Activated naive CD4-positive, alpha-beta T cell treated with Interleukin-2 at 50 U/mL for 16 hours (primary cell): ENCODE results near the gene CD81.
A peak's percentile ranks its signal among the peaks of the same experiment; 100 is the strongest.

Experiments
- DNase-seq: peaks from one replicate; pipeline ENCODE4 v3.0.0-alpha.2; 2020

The CD81 gene

DNA sequence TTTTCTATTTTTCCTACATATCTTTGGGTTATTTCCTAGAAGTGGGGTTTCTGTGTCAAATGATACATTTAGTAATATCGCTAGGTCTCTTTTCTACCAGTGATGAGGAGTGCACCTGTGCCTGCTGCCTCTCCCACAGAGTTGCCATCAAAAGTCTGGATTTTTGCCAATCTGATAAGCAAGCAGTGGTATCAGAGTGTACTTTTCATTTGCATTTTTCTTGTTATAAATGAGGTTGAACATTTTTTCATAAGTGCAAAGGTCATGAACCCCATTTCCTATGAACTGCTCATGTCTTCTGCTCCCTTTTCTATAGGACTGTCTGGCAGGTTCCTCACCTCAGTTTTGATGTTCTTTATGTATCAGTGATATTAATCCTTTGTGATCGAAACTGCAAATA lies 65.5 kb downstream of the CD81 start:
- no peak for DNase-seq

DNA sequence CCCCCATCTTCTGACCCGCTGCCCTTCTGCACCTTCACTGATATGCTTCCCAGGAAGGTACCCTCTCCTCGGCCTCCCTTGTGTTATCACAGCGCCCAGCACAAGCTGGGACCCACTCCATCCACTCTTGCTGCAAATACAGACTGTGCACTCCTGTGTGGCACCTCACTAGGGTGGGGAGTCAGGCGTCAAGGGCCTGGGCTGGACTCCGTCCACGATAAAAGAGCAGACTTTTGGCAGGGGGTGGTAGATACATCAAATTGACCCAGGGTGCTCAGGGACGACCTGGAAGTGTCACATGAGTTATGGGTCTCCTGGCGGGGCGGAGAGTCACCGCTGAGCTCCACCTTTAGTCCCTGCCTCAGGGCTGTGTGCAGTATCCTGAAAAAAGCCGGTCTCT lies 66.3 kb downstream of the CD81 start:
- no peak for DNase-seq

DNA sequence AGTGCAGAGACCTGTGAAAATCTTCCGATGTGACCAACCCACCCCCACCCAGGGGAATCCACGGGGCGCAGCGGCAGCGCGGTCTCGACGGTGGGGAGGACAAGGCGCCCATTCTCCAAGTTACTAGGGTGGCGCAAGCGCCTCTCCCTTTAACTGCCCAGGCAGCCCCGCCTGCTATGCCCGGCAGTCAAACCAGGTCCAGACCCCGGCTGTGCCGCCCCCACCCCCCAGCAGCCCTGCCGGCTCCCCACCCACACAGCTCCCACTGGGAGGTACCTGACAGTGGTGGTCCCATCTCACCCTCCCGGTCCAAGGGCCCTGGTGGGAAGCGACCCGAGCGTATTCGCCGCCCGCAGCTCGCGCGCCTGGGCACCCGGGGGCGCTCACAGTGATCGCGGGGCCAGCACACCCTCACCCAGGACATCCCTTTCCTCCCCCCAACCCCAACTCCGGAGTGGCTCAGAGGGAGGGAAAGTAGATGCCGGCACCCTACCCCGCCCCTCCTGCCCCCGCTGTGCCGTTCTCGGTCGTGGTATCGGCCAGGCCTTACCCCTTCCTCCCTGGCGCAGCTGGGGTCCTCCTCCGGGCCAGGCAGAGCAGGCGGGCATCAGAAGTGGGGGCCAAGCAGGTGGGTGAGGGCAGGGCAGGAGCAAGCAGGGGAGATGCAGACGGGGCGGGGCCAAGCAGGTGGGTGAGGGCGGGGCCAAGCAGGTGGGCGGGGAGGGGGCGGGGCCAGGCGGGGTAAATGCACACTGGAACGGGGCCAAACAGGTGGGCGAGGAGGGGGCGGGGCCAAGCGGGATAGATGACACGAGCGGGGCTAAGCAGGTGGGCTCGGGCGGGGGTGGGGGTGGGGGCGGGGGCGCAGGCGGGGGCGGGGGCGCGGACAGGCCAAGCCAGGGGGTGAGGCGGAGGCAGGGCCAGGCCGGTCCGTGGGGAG lies 67.0 kb downstream of the CD81 start, which contains the start of gene TRPM5:
Gene TRPM5, minus strand, starts transcription at position 634 of the 940 bp plus-strand sequence. CDS start 21,478 bp downstream, outside the sequence.
- DNase-seq: peak; percentile 76

DNA sequence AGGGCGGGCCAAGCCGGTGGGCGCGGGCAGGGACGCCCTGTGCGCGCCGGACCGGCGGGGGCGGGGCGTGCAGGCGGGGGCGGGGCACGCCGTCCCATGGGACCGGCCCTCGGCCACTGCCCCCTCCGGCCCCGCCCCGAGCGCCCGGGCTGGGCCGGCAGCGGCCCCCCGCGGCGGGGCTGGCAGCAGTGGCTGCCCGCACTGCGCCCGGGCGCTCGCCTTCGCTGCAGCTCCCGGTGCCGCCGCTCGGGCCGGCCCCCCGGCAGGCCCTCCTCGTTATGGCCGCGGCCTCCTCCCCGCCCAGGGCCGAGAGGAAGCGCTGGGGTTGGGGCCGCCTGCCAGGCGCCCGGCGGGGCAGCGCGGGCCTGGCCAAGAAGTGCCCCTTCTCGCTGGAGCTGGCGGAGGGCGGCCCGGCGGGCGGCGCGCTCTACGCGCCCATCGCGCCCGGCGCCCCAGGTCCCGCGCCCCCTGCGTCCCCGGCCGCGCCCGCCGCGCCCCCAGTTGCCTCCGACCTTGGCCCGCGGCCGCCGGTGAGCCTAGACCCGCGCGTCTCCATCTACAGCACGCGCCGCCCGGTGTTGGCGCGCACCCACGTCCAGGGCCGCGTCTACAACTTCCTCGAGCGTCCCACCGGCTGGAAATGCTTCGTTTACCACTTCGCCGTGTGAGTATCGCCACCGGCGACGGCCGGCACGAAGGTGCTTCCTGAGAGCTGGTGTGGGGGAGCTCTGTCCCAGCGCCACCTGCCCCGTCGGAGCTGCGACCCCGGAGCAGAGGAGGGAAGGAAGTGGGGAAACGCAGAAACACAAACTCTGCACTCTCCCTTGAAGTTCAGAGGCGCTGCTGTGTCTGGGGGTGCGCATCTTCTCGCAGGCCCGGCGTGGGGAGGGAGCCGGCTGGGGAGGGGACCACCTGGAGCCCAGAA lies 68.0 kb downstream of the CD81 start, which contains the start of gene KCNQ1:
Gene KCNQ1, plus strand, starts transcription at position 188 of the 925 bp plus-strand sequence. Its CDS starts 91 bp downstream, at position 279.
- peak; percentile 35 for DNase-seq

DNA sequence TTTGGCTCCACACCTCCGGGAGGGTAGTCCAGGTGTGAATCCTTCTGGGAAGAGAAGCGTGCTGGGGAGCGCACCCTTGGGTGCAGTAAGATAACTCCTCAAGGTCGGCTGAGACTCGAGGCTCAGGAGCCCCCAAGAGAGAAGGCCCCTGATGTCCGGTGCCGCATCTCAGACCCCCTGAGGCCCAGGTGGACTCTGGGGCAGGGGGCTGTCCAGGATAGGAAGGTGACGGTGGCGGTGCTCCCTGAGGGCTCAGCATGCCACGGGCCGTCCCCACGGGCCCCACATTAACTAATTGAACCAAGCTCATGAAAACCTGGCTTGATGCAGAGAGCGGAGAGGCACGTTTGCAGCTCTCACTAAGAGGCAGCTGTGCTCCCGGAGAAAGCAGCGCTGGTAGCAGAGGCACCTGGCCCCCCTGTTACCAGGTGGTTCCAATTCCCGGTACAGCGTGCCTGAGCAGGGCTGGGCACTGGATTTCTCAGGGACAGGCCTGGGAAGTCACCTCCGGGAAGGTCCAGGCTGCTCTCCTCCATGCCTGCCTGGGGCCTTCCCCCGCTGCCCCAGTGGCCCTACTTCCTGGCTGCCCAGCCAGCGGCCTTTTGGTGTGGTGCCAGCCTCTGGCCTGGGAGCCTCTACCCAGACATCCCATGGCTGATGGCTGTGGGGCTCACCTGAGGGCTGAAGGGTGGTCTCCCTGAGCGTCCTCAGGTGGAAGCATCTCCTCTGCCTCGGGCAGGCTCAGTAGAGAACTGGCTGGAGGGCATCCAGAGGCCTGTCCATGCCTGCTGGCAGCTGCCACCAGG lies 68.8 kb downstream of the CD81 start:
- no peak for DNase-seq

DNA sequence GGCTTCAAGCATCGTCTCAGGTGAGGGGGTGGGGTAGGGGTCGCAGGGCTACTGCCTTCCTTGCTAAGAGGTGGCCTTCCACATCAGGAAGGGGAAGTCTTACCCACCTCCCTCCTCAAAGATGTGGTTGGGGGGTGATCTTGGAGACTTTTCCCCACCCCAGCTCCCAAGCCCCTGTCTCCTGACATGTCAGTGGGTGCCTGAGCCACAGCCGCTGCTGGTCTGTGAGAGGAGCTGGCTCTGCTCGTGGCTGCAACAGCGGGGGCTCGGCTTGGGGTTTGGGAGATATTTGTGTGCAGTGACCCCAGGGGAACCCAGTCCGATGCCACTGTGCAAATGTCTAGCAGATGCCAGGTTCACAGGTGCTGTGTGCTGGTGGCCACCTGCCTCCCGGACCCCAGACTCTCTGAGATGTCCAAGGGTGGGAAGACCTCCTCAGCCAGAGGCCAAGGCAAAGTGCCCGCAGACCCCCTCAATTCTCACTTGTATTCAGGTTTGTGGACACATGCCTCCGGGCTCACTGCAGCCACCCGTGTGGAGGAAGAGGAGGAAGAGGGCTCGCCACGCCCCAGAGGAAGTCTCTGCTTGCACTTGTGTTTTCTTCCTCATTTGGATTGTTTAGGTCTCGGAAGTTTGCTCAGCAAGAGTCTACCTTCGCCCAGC lies 69.6 kb downstream of the CD81 start:
- DNase-seq: no peak
